HG03139 (cell line): ENCODE results near the gene ADAMTS10.
"Not testable (repeated sequence)": the region's sequence is repeated elsewhere in the genome, so short reads cannot be mapped to it uniquely, and the experiment has no call there.

Experiments
- ATAC-seq: cut with Tn5 transposase; IDR thresholded peaks from one replicate; pipeline ENCODE4 v1.9.1; 2021; ENCODE audit not compliant: unreplicated experiment

The ADAMTS10 gene

DNA sequence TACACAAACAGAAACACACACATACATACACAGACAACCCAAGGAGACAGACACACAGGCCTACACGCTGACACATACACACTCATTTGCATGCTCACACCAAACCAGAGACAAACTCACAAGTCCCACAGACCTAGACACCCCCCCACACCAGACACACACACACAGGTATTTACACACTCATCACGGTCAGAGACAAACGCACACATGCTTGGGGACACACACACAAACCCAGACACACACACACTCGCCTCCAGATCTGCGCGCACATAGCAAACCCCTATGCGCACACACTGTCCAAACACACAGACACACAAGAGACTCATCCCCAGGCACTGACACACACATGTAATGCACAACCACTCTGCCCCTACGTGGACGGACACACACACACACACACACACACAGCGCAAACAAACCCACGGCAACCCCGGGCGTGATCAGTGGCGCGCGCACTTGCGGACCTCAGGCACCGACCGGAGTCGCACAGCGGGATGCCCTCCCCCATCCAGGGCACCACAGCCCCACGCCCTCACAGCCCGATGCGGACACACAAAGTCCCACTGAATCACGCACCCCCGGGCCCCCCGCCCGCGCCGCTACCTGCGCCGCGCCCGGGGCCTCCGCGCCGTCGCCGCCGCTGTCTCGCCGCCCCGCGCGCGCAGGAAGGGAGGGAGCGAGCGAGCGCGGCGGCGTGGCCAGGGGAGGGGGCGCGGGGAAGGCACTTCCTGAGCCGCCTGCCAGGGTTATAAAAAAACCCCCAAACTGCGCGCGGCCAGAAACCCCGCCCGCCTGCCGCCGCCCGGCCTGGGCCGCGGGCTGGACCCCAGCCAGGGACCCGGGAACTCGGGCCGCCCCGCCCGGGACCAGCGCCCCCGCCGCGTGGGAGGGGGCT, at the start of gene ADAMTS10:
TSS of gene ADAMTS10 (minus strand) at position 675 of the 895 bp plus-strand sequence. CDS start 5,005 bp downstream, outside the sequence.
- no peak for ATAC-seq

DNA sequence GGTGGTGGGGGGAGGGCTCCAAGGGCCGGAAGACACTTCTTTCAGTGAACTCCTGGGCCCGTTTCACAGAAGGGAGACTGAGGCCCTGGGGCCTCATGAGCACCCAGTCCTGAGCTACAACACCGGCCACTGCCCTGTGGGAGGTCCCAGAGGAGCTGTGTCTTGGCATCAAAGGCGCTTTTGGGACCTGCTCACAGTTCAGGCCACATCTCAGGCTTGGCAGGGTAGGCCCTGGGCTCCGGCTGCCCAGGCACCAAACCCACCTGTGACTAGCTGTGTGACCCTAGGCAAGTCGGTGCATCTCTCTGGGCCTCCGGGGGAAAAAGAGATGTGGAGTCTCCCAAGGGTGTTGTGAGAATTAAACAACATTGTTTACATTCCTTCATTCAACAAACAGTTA, 49.4 kb upstream of the ADAMTS10 start:
- ATAC-seq, result no peak

DNA sequence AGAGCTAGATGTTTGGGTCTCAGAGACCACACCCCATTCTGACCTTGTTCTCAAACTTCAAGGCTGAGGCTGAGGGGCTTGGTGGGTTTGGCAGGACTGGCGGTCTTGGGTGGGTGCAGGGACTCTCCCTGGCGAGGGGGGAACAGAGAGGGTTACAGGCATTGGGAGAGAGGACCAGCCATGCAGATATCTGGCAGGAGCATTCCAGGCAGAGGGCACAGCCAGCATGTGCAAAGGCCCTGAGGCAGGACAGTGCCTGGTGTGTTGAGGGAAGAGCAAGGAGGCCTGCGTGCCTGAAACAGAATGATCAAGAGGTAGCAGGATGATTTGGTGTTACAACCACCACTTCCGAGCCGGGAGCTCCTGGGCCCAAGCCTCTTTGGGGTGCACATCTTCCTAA, 47.4 kb upstream of the ADAMTS10 start:
- ATAC-seq, result no peak

DNA sequence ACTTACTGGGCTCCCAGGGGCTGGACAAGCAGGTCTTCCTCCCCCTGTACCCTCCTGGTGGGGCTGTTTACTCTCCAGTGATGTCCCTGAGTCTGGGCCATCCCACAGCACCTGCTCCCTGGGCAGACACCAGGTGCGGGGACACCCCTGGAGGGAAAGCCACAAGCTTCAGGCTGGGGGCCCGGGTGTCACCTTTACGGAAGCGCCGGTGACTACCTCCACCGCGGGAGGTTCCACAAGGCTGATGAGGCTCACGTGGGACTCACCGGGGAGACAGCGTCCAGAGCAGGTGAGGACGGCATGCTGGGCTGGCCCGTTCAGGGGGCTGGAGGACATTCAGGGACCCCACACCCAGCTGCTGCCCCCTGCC, 44.8 kb upstream of the ADAMTS10 start:
- ATAC-seq, result no peak

DNA sequence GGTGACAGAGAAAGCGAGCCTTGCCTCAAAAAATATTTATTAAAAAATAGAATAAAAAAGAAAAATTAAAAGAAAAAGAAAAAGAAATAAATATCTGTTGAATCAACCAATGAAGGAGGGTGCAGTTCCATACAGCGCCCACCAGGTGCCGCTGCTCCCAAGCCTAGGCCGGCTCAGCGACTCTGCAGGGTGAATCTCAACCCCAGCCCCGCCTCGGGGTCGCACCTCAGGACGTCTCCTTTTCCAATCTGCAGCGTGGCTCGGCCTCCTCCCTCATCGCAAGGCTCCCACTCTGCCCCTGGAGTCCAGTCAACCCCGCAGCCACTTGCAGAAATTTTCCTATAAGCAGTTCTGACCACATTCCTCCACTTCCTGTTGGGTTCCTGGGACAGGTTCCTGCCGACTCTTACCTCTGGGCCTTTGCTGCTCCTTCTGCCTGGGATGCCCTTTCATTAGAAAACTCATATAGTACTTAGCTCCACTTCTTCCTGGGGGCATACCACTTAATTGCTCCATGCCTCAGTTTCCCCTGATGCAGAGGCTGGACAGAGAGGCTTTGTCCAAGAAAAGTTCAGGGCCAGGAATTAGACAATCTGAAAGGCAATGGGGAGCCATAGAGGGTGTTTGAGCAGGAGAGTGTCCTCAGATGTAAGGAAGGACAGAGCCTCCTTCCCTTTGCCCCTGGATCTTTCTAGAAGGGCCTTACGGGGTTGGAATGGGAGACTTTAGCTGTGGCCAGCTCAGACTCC, 44.2 kb upstream of the ADAMTS10 start:
- ATAC-seq, result no peak

DNA sequence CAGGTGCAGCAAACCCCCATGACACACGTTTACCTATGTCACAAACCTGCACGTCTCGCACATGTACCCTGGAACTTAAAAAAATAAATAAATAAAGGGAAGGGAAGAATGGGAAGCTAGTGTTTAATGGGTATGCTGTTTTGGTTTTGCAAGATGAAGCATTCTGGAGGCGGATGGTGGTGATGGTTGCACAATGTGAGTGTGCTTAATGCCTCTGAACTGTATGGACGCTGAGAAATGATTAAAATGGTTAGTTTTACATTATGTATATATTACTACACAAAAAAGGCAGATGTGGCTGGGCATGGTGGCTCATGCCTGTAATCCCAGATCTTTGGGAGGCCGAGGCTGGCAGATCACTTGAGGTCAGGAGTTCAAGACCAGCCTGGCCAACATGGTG, 37.7 kb upstream of the ADAMTS10 start:
- no peak for ATAC-seq

DNA sequence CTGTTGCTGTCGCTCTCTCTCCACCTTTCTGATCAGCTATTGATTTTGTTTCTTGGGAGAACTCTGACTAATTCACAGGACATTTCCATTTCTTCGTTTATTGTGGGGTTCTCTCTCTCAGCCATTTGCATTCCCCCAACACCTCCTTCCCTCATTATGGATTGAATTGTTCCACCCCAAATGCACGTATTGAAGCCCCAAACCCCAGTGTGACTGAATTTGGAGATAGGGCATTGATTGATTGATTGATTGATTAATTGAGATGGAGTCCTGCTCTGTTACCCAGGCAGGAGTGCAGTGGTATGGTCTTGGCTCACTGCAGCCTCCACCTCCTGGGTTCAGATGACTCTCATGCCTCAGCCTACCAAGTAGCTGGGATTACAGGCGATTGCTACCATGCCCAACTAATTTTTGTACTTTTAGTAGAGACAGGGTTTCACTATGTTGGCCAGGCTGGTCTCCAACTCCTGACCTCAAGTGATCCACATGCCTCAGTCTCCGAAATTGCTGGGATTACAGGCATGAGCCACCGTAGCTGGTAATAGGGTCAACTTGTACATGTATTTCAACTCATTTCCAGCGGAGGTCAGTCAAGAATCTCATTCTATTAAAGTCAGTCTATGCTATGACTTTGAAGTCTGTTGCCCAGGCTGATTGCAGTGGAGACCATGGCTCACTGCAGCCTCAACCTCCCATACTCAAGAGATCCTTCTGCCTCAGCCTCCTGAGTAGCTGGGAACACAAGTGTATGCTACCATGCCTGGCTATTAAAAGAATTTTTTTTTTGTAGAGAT, 33.5 kb upstream of the ADAMTS10 start:
- ATAC-seq, result no peak

DNA sequence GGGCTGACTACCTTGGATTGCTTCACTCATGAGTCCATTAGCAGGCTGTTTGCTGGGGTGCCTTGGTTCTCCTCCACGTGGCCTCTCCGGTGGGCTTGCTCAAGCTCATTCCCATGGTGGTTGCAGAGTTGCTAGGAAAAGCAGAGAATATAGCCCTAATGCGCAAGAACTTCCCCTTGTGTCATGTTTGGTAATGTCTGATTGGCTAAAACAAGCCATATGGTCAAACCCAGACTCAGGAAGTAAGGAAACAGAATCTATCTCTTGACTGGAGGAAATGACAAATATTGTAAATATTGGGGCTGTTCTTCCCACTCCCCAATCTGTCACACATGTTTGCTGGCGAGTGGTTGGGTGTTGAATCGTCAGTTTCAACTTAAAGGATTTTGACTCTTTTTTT, 32.0 kb upstream of the ADAMTS10 start:
- no peak for ATAC-seq

DNA sequence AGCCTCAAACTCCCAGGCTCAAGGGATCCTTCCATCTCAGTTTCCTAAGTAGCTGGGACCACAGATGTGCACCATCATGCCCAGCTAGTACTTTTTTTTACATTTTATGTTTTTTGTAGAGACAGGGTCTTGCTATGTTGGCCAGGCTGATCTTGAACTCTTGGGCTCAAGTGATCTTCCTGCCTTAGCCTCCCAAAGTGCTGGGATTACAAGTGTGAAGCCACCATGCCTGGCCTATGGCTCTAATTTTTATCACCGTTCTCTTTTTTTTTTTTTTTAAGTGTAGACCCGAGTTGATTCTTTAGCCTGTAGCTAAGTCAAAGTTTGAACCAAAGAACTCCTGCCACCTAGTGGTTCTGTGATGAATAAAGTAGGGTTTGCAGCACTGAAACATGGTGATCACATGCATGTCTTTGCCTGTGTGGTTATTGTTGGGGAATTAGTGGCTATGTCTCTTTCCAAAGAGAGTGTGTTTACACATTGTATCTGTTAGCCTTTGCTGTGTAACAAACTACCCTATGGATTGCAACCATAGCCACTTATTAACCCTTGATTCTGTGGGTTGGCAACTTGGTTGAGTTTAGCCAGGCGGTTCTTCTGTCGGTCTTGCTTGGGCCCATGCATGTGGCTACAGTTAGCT, 31.5 kb upstream of the ADAMTS10 start:
- no peak for ATAC-seq

DNA sequence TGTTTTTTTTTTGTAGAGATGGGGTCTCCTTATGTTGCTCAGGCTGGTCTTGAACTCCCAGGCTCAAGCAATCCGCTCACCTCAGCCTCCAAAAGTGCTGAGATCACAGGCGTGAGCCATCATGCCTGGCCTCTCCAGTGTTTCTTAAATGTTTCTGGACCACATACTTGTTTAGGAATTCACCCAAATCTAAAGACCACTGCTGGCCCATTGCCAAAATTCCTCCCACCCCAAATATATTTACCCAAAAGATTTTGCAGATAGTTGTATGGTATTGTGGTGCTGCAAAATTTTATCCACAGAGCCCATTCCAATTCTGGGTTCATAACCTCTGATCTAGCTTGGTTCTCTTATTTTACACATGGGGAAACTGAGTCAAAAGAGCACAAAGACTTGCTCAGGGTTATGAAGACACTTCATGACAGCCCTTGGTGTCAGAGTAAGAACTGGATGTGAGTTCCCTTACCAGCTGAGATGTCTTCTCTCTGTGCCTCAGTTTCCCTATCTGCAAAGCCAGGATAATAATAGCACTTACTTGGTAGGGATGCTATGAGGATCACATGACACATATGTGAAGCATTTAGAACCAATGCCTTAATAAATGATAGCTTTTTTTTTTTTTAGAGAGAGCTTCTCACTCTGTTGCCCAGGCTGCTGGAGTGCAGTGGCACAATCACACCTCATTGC, 30.8 kb upstream of the ADAMTS10 start:
- ATAC-seq, result no peak

DNA sequence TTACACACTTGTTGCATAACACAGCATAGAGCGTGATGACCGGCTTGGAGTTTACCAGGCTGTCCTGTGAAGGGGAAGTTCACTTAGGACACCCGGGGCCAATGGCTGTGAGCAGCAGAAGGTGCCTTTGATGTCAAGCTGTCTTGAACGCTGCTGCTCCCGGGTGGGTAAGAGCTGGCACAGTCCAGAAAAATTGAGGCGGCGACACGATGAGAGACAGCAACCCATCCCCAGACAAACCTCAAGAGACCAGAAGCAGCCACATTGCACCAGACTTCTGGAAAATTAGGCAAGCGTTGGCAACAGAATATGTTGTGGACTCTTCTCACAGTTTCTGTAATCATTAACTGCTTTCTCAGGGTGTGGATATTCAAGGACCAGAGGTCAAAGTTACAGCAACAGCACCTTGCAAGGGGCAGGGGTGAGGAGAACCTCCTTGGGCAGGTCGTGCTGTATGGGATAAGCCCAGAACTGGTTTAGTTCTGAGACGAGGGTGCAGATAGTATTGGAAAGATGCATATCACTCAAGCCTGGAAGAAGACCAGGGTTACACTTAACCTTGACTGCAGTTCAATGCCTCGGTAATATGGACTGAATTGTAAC, 30.0 kb upstream of the ADAMTS10 start:
- ATAC-seq, result no peak

DNA sequence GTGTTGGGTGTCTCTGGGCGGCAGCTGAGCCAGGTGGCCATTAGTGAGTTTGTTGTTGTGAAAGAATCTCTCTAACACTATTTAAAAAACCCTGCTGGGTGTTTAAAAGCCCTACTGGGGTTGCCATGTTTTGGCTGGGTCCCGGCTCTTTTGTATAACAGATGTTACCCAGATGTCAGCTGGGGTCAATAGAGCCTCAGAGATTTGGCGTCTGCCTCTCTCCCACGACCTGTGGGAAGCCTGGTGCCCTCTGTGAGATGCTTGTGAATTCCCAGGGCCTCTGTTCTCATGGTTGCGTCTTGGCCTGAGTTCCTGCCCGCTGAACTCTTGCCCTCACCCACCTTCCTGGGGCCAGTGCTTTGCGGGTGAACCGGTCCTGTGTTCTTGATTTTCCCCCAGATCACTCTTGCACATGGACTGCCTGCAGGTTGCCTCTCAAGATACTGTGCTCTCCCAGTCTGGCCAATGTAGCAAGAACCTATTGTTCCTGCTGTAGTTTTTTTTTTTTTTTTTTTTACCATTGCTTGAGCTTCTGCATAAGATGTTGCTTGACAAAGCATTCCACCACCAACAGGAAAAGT, 29.4 kb upstream of the ADAMTS10 start:
- no peak for ATAC-seq

DNA sequence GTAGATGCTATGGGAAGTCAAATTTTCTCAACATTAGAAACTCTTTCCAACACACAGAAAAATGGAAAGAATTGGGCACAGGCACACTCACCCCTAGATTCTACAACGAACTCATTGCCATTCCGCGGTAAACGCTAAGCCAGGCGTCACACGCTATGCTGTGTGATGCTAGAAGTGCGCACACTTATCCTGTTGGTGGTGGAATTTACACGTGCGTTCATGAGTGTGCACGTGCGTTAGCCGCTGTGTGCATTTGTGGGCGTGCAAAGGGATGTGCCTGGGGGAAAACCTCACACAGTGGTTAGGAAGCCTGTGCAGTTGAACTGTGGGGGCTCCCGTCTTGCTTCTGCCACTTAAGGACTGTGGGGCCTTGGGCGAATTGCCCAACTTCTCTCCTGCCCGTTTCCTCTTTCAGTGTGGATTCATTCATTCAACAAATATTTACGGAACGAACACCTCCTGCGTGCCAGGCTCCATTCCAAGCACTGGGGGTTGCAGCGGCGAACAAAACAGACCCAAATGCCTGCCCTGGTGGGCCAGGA, 27.6 kb upstream of the ADAMTS10 start:
- no peak for ATAC-seq

DNA sequence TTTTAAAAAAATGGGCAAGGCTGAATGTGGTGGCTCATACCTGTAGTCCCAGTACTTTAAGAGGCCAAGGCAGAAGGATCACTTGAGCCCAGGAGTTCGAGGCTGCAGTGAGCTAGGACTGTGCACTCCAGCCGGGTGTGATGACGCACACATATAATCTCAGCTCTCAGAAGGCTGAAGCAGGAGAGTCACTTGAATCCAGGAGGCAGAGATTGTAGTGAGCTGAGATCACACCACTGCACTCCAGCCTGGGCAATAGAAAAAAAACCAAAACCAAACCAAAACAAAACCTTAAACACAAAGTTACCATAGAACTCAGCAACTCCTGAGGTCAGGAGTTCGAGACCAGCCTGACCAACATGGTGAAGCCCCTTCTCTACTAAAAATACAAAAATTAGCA, 26.6 kb upstream of the ADAMTS10 start:
- ATAC-seq, result not testable (repeated sequence)

DNA sequence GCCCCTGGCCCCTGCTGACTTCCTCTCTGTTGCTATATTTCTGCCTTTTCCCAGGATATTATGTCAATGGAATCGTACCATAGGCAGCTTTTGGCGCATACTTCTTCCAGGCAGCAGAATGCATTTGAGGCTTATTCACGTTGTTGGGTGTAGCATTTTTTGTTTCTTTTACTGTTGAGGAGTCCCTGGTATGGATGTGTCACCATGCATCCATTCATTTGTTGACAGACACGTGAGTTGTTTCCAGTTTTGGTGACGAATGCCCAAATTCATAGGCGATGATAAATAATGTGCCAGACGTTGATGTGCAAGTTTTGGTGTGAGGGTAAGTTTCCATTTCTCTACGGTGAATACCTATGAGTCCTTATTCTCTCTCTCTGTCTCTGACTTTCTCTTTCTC, 24.9 kb upstream of the ADAMTS10 start:
- ATAC-seq, result no peak

DNA sequence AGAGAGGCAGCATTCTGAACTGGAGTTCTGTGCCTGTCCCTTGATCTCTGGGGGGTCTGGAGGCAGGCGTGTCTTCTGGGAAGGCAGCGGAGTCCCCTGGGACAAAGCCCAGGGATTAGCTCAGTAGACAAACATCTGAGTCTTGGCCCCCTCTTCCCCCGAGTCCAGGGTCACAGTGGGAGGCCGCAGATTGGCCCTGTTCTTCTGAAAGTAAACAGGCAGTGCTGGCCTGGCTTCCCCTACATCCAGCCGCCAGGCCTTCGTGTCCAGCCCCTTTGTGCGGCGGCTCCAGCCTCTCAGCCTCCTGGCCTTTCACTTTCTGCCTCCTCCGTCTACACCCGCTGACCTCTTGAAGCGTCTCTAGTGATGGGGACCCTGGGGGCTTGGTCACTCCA, 20.9 kb upstream of the ADAMTS10 start:
- ATAC-seq, result no peak

DNA sequence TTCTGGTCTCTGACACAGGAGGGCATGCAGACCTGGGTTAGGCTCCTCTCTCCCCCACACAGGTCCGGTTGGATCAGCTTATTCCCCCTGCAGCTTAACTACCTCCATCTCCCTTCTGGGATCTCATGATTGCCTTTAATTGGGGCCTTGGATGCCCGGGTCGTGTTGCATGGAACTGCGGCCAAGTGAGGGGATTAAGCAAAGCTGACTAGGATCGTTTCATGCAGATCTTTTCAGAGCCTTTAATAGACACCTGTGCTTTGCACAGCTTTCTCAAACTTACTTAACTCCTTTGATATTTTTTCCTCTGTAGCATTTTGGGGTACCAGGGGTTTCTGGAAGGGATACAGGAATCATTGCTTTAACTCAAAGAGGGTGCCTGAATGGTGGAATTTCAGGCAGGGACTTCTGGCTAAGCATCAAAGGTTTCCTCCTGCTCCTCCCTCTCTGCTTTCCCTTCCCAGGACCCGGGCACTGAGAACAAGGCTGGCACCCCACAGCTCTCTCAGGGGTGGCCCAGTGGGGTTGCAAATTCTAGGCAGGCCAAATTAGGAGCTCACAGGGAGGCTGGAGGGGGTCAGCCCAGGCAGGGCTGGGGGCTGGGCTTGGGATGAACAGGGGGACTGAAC, 20.4 kb upstream of the ADAMTS10 start:
- ATAC-seq, result no peak

DNA sequence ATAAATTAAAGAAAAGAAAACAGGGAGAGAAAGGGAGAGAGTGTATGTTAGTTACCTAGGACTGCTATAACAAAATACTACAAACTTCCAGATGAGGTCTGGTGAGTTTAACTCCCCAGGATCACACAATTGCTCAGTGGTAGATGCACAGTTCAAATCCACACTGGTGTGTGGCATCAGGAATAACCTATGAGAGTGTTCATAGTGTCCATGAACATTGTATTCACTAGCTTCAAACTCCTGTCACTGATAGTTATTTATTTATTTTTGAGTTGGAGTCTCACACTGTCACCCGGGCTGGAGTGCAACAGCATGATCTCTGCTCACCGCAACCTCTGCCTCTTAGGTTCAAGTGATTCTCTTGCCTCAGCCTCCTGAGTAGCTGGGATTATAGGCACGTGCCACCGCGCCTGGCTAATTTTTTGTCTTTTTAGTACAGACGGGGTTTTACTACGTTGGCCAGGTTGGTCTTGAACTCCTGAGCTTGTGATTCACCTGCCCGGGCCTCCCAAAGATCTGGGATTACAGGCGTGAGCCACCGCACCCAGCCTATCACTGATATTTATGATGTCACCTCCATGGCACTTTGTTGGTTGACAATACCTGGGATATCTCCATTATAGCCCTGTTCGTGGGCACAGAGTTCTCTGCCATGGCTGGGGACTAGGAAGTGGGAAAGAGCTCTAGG, 19.6 kb upstream of the ADAMTS10 start, which contains the start of gene NFILZ:
TSS of gene NFILZ (plus strand) at position 638 of the 688 bp plus-strand sequence. CDS start 46,133 bp downstream, outside the sequence.
- ATAC-seq, result no peak
